ENCODE results near the gene ADCY3. TPM values are rescaled to one million over a fixed set of nuclear protein-coding genes. Genes with fewer than 3 reads are reported as not detected.

Gene ADCY3
- total and polyA plus RNA-seq, 10 of the 15 experiments (the other 5 are each of a cell fraction or from before 2014, with no cell fraction given), result 2.8 to 102 (median 50.4) TPM

DNA sequence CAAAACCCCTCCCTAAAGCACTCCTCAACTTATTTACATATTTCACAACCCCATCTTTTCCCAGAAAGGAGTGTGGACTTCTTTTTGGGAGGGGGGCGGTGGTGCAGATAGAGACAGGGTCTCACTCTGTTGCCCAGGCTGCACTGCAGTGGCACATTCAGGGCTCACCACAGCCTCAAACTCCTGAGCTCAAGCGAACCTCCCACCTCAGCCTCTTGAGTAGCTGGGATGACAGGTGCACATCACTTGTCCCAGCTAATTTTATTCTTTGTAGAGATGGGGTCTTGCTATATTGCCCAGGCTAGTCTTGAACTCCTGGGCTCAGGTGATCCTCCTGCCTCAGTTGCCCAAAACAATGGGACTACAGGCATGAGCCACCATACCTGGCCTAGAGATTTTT, 44.1 kb downstream of the ADCY3 start:
- no TSS peak for BruUV-seq (replicated peaks)
- intact Hi-C loops (cut with micrococcal nuclease; ENCODE audit: unreplicated experiment) (no loop called here), in situ Hi-C loops (cut with MboI) (no loop called here)
- Histone ChIP-seq H3K36me3 (ENCODE audit: control insufficient read depth in 2 of 2, insufficient read depth in 2 of 2, low read length in 1 of 2) (peaks cover 10 to 20% of the 10 kb centered on the region in 2 experiments; a peak in 3 of 4 replicates), H3K79me2 (ENCODE audit: control insufficient read depth, insufficient read depth, low read length) (peaks cover 9% of the 10 kb centered on the region), H3K4me3 (no peak overlapping the region), H3K9me3 (replicated peaks; ENCODE audit: control insufficient read depth, insufficient read depth, low read length) (no peaks in the 10 kb centered on the region), H2AFZ (ENCODE audit: control insufficient read depth, low read depth, low read length) (no peak overlapping the region), H3K4me2 (ENCODE audit: control insufficient read depth, insufficient read depth) (no peak overlapping the region), H3K27me3 (replicated peaks in 1 of 2; ENCODE audit: control insufficient read depth in 2 of 2, insufficient read depth in 2 of 2, low read length in 1 of 2) (no peaks in the 10 kb centered on the region), H4K20me1 (ENCODE audit: control insufficient read depth, insufficient read depth) (no peaks in the 10 kb centered on the region; the same call in 1 of the 2 replicates), H3K9ac (ENCODE audit: control insufficient read depth, insufficient read depth, low read length) (no peak overlapping the region), H3K4me1 (ENCODE audit: control insufficient read depth, insufficient read depth, low read length) (no peaks in the 10 kb centered on the region), H3K27ac (ENCODE audit: control insufficient read depth, insufficient read depth) (no peak overlapping the region)
- ChIA-PET RAD21 (ENCODE audit: unreplicated experiment) (no interaction called here), POLR2A (interaction anchor here (0.5 to 0.9 kb wide), 2 partner anchors 10 to 362 kb away, joined by 3 read pairs; no protein-coding TSS in a partner anchor), CTCF (interaction anchor here (1.2 to 1.5 kb wide), 2 partner anchors 45 to 467 kb away, joined by 3 read pairs; no protein-coding TSS in a partner anchor), SMC1A (ENCODE audit: uncharacterized antibody, unreplicated experiment) (no interaction called here)
- WGBS (ENCODE audit: insufficient coverage, insufficient replicate concordance, low lambda C conversion rate, missing lambda C conversion rate), result 67% methylated on average over 2 of the region's 2 CpGs
- no peak for FAIRE-seq
- TF ChIP-seq, protein P1, sequence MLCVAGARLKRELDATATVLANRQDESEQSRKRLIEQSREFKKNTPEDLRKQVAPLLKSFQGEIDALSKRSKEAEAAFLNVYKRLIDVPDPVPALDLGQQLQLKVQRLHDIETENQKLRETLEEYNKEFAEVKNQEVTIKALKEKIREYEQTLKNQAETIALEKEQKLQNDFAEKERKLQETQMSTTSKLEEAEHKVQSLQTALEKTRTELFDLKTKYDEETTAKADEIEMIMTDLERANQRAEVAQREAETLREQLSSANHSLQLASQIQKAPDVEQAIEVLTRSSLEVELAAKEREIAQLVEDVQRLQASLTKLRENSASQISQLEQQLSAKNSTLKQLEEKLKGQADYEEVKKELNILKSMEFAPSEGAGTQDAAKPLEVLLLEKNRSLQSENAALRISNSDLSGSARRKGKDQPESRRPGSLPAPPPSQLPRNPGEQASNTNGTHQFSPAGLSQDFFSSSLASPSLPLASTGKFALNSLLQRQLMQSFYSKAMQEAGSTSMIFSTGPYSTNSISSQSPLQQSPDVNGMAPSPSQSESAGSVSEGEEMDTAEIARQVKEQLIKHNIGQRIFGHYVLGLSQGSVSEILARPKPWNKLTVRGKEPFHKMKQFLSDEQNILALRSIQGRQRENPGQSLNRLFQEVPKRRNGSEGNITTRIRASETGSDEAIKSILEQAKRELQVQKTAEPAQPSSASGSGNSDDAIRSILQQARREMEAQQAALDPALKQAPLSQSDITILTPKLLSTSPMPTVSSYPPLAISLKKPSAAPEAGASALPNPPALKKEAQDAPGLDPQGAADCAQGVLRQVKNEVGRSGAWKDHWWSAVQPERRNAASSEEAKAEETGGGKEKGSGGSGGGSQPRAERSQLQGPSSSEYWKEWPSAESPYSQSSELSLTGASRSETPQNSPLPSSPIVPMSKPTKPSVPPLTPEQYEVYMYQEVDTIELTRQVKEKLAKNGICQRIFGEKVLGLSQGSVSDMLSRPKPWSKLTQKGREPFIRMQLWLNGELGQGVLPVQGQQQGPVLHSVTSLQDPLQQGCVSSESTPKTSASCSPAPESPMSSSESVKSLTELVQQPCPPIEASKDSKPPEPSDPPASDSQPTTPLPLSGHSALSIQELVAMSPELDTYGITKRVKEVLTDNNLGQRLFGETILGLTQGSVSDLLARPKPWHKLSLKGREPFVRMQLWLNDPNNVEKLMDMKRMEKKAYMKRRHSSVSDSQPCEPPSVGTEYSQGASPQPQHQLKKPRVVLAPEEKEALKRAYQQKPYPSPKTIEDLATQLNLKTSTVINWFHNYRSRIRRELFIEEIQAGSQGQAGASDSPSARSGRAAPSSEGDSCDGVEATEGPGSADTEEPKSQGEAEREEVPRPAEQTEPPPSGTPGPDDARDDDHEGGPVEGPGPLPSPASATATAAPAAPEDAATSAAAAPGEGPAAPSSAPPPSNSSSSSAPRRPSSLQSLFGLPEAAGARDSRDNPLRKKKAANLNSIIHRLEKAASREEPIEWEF (IDR thresholded peaks at IDR 0.05; ENCODE audit: insufficient replicate concordance, low read depth, low read length), result no peak
- TF ChIP-seq POLR2A (IDR thresholded peaks at IDR 0.05; ENCODE audit: low read depth, low read length) (no peak), RAD21 (IDR thresholded peaks at IDR 0.05; ENCODE audit: insufficient read depth, low read depth, low read length) (no peak), KDM1A (IDR thresholded peaks at IDR 0.05; ENCODE audit: borderline replicate concordance) (no peak), JUNB (IDR thresholded peaks at IDR 0.05) (no peak), BMI1 (IDR thresholded peaks at IDR 0.05; ENCODE audit: borderline replicate concordance) (no peak), CREM (IDR thresholded peaks at IDR 0.05; ENCODE audit: low read depth) (no peak), SRF (IDR thresholded peaks at IDR 0.05; ENCODE audit: low read depth in 2 of 2, low read length in 2 of 2) (no peak), STAT1 (conservative IDR thresholded peaks at IDR 0.05) (no peak)
- TF ChIP-seq, protein P2, sequence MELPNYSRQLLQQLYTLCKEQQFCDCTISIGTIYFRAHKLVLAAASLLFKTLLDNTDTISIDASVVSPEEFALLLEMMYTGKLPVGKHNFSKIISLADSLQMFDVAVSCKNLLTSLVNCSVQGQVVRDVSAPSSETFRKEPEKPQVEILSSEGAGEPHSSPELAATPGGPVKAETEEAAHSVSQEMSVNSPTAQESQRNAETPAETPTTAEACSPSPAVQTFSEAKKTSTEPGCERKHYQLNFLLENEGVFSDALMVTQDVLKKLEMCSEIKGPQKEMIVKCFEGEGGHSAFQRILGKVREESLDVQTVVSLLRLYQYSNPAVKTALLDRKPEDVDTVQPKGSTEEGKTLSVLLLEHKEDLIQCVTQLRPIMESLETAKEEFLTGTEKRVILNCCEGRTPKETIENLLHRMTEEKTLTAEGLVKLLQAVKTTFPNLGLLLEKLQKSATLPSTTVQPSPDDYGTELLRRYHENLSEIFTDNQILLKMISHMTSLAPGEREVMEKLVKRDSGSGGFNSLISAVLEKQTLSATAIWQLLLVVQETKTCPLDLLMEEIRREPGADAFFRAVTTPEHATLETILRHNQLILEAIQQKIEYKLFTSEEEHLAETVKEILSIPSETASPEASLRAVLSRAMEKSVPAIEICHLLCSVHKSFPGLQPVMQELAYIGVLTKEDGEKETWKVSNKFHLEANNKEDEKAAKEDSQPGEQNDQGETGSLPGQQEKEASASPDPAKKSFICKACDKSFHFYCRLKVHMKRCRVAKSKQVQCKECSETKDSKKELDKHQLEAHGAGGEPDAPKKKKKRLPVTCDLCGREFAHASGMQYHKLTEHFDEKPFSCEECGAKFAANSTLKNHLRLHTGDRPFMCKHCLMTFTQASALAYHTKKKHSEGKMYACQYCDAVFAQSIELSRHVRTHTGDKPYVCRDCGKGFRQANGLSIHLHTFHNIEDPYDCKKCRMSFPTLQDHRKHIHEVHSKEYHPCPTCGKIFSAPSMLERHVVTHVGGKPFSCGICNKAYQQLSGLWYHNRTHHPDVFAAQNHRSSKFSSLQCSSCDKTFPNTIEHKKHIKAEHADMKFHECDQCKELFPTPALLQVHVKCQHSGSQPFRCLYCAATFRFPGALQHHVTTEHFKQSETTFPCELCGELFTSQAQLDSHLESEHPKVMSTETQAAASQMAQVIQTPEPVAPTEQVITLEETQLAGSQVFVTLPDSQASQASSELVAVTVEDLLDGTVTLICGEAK (IDR thresholded peaks at IDR 0.05; ENCODE audit: borderline replicate concordance), result no peak
- TF ChIP-seq, protein P3, sequence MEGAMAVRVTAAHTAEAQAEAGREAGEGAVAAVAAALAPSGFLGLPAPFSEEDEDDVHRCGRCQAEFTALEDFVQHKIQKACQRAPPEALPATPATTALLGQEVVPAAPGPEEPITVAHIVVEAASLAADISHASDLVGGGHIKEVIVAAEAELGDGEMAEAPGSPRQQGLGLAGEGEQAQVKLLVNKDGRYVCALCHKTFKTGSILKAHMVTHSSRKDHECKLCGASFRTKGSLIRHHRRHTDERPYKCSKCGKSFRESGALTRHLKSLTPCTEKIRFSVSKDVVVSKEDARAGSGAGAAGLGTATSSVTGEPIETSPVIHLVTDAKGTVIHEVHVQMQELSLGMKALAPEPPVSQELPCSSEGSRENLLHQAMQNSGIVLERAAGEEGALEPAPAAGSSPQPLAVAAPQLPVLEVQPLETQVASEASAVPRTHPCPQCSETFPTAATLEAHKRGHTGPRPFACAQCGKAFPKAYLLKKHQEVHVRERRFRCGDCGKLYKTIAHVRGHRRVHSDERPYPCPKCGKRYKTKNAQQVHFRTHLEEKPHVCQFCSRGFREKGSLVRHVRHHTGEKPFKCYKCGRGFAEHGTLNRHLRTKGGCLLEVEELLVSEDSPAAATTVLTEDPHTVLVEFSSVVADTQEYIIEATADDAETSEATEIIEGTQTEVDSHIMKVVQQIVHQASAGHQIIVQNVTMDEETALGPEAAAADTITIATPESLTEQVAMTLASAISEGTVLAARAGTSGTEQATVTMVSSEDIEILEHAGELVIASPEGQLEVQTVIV (IDR thresholded peaks at IDR 0.05; ENCODE audit: borderline replicate concordance, partially characterized antibody), result no peak
- TF ChIP-seq, protein P4, sequence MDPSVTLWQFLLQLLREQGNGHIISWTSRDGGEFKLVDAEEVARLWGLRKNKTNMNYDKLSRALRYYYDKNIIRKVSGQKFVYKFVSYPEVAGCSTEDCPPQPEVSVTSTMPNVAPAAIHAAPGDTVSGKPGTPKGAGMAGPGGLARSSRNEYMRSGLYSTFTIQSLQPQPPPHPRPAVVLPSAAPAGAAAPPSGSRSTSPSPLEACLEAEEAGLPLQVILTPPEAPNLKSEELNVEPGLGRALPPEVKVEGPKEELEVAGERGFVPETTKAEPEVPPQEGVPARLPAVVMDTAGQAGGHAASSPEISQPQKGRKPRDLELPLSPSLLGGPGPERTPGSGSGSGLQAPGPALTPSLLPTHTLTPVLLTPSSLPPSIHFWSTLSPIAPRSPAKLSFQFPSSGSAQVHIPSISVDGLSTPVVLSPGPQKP (IDR thresholded peaks at IDR 0.05; ENCODE audit: low read depth, low read length), result no peak
- DNase-seq (ENCODE audit: low read depth, low spot score), result no peak
- ATAC-seq, result no peak
